Tibial nerve (tissue), 4 donors: ENCODE results near the gene SDC1.

ENCODE experiments used
- EP300 ChIP-seq, 2 donors: sonication (generic); formaldehyde crosslinking; IDR thresholded peaks; one replicate each; pipeline ENCODE4 v1.6.1; 2017; ENCODE audit warnings: antibody characterized with exemption in 2 of 2, mild to moderate bottlenecking in 1 of 2
- POLR2A ChIP-seq, 2 donors: fragments of 450-650 bp; IDR thresholded peaks; one replicate each; pipeline ENCODE4 v1.6.1; 2017; ENCODE audit warnings: antibody characterized with exemption in 2 of 2, mild to moderate bottlenecking in 2 of 2, moderate library complexity in 2 of 2
- TF ChIP-seq, protein P1 (sequence below), 5 experiments: fragments of 200-600 bp in 3 of 5; fragments of 450-650 bp in 2 of 5; sonication (generic) in 3 of 5; IDR thresholded peaks; one replicate each; pipeline ENCODE4 v1.5.1; 2016 to 2019; ENCODE audit warnings: antibody characterized with exemption in 5 of 5, mild to moderate bottlenecking in 3 of 5, moderate library complexity in 2 of 5

DNA sequence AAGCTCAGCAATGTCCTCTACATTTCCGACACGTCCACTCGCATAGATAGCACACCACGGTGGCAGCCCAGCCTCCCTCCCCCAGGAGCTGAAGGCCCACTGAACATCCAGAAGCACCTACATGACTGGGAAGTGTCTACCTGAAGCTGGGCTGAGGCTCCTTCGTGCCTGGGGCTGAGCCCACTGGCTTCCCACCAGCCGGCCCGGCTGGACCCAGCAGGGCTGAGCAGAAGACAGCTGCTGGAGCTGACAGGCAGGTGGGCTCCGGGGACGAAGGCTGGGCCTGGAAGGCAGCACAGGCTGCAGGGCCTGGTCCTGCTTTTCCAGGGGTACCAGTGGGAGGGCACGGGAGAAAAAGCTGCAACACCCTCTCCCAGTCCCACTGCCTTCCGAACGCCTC is 13.5 kb downstream of the SDC1 start:
- no peak for TF ChIP-seq EP300 (IDR thresholded peaks at IDR 0.05)
- TF ChIP-seq, protein P1, sequence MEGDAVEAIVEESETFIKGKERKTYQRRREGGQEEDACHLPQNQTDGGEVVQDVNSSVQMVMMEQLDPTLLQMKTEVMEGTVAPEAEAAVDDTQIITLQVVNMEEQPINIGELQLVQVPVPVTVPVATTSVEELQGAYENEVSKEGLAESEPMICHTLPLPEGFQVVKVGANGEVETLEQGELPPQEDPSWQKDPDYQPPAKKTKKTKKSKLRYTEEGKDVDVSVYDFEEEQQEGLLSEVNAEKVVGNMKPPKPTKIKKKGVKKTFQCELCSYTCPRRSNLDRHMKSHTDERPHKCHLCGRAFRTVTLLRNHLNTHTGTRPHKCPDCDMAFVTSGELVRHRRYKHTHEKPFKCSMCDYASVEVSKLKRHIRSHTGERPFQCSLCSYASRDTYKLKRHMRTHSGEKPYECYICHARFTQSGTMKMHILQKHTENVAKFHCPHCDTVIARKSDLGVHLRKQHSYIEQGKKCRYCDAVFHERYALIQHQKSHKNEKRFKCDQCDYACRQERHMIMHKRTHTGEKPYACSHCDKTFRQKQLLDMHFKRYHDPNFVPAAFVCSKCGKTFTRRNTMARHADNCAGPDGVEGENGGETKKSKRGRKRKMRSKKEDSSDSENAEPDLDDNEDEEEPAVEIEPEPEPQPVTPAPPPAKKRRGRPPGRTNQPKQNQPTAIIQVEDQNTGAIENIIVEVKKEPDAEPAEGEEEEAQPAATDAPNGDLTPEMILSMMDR (IDR thresholded peaks at IDR 0.05): no peak
- no peak for TF ChIP-seq POLR2A (IDR thresholded peaks at IDR 0.05)
